SK-N-SH treated with all-trans-retinoic acid at 6 μM for 48 hours (cell line): ENCODE measurements around the gene FRK.

Source experiments
- CREB5 ChIP-seq: fragments of 250-450 bp; sonication (Bioruptor Pico); IDR thresholded peaks from 2 replicates; pipeline ENCODE4 v1.5.1; 2020; ENCODE audit warnings: low read depth, mild to moderate bottlenecking, moderate library complexity
- OSR1 ChIP-seq: fragments of 250-450 bp; sonication (Bioruptor Pico); IDR thresholded peaks from 2 replicates; pipeline ENCODE4 v1.8.0; 2022; ENCODE audit warnings: moderate library complexity, mild to moderate bottlenecking, inconsistent platforms
- TCF4 ChIP-seq: fragments of 250-450 bp; sonication (Bioruptor Pico); IDR thresholded peaks from 2 replicates; pipeline ENCODE4 v1.8.0; 2021; ENCODE audit warnings: mild to moderate bottlenecking, moderate library complexity, borderline replicate concordance
- ZFP3 ChIP-seq: fragments of 250-450 bp; sonication (Bioruptor Pico); IDR thresholded peaks from 2 replicates; pipeline ENCODE4 v1.5.0; 2020; ENCODE audit warnings: mild to moderate bottlenecking, moderate library complexity

- no peak for TF ChIP-seq TCF4 (CRISPR knock-in tag)
- no peak for TF ChIP-seq CREB5
- TF ChIP-seq ZFP3 = no peak
- TF ChIP-seq OSR1 (CRISPR knock-in tag) = no peak
Observed at GRCh38 chr6:115969207-115969929, 91.3 kb downstream of the FRK start.
